Esophagus muscularis mucosa (tissue), 4 donors: ENCODE data around the gene PRSS56.

Source experiments
- EP300 ChIP-seq: sonication (generic); formaldehyde crosslinking; IDR thresholded peaks from one replicate; pipeline ENCODE4 v1.6.1; 2017; ENCODE audit warnings: antibody characterized with exemption
- POLR2A ChIP-seq: fragments of 450-650 bp; IDR thresholded peaks from one replicate; pipeline ENCODE4 v1.6.1; 2017; ENCODE audit warnings: antibody characterized with exemption, moderate library complexity, mild to moderate bottlenecking, low read depth
- TF ChIP-seq, protein P1 (sequence below), 3 experiments: fragments of 200-600 bp in 2 of 3; fragments of 450-650 bp in 1 of 3; sonication (generic) in 2 of 3; IDR thresholded peaks; one replicate each; pipeline ENCODE4 v1.5.1; 2017 to 2019; ENCODE audit warnings: antibody characterized with exemption in 3 of 3, mild to moderate bottlenecking in 2 of 3, moderate library complexity in 1 of 3

DNA sequence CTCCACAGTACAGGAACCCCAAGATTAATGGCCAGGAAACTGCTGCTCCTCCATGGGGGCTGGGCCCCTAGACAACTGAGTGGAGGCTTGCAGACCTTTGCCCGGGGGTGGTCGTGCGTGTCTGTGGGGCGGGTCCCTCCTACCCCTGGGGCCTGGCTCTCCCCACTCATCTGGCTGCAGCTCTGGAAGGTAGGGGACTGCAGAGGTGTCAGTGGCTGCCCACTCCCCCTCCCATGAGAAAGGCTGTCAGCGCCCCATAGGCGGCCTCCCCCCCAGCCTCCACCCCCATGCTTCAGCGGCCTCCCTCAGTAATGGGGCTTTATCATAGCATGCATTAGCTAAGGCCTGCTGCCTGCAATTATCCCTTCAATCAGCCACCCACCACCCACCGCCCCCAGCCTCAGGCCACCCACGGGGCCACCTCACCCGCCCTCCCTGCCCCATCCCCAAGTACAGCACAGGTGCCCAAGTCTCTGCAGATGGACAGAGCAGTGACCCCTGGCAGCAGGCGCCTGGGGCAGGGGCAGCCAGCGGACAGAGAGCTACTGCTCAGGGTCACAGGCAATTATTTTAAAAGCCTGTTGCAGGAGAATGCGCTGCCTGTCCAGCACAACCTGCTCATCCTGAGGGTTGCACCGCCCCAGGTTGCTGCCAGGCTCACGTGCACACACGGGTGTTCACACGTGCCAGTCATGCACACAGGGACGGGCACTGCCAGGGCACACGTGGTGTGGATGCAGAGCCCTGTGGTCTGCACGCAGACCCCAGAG is 23.5 kb upstream of the PRSS56 start:
- TF ChIP-seq EP300 (no peak), POLR2A (no peak)
- TF ChIP-seq, protein P1, sequence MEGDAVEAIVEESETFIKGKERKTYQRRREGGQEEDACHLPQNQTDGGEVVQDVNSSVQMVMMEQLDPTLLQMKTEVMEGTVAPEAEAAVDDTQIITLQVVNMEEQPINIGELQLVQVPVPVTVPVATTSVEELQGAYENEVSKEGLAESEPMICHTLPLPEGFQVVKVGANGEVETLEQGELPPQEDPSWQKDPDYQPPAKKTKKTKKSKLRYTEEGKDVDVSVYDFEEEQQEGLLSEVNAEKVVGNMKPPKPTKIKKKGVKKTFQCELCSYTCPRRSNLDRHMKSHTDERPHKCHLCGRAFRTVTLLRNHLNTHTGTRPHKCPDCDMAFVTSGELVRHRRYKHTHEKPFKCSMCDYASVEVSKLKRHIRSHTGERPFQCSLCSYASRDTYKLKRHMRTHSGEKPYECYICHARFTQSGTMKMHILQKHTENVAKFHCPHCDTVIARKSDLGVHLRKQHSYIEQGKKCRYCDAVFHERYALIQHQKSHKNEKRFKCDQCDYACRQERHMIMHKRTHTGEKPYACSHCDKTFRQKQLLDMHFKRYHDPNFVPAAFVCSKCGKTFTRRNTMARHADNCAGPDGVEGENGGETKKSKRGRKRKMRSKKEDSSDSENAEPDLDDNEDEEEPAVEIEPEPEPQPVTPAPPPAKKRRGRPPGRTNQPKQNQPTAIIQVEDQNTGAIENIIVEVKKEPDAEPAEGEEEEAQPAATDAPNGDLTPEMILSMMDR (IDR thresholded peaks at IDR 0.05) = no peak
